ENCODE data around the gene GSTO2.

The GSTO2 gene

GRCh38 chr10:104300736-104301292 lies 31.8 kb downstream of the GSTO2 start:
- Histone ChIP-seq H3K27me3 (ENCODE audit: insufficient read depth, low read length, poor library complexity) (peaks cover 12% of the 10 kb centered on the region), H3K4me2 (ENCODE audit: insufficient read depth, low read length) (no peak overlapping the region), H2AFZ (ENCODE audit: low read depth, low read length) (no peak overlapping the region), H3K9me3 (ENCODE audit: insufficient read depth, low read length, severe bottlenecking) (no peaks in the 10 kb centered on the region), H4K20me1 (ENCODE audit: insufficient read depth, low read length) (no peaks in the 10 kb centered on the region), H3K4me3 (ENCODE audit: low read depth in 1 of 2, low read length in 2 of 2) (no peak overlapping the region), H3K4me1 (ENCODE audit: insufficient read depth, low read length) (0 out of 2 replicates have a peak, but pooled peaks cover 2% of the 10 kb centered on the region), H3K36me3 (ENCODE audit: insufficient read depth, low read length) (no peaks in the 10 kb centered on the region), H3K9ac (ENCODE audit: low read depth, low read length) (no peak overlapping the region), H3K27ac (ENCODE audit: low read length) (no peak overlapping the region), H3K79me2 (ENCODE audit: insufficient read depth, low read length) (no peaks in the 10 kb centered on the region)
- DNase-seq (no peak), ATAC-seq (ENCODE audit: insufficient read depth, low read depth) (peak; percentile 15; the same call in 1 of the 3 replicates)
- no peak for TF ChIP-seq CTCF (IDR thresholded peaks at IDR 0.05; ENCODE audit: borderline replicate concordance, extremely low read depth, low read length, poor library complexity, severe bottlenecking)
- TF ChIP-seq EZH2 (IDR thresholded peaks at IDR 0.05; ENCODE audit: borderline replicate concordance, low read depth, low read length, severe bottlenecking), result no peak

DNA sequence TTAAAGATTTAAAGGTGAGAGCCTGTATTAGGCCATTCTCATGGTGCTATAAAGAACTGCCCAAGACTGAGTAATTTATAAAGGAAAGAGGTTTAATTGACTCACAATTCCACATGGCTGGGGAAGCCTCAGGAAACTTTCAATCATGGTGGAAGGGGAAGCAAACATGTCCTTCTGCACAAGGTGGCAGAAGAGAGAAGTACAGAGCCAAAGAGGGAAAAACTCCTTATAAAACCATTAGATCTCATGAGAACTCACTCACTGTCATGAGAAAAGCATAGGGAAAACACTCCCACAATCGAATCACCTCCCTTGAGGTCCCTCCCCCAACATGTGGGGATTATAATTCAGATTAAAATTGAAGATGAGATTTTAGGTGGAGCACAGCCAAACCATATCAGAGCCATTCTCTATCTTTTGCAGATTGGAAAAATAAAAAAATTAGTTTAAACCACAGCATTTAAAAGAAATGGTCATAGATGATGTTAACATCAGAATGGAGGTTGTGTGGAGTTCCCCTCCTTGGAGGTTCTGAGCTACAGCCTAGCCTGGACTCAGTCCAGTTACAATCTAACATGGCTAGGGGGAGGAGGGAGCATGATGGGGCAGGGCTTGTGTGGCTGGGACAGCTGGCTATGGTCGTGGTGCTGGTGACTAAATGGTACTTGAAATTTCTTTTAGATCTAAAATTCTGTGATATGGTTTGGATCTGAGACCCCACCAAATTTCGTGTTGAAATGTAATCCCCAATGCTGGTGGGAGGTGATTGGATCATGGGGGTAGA lies 33.1 kb downstream of the GSTO2 start:
- DNase-seq (no peak), ATAC-seq (ENCODE audit: insufficient read depth, low read depth) (no peak)
- Histone ChIP-seq H3K79me2 (ENCODE audit: insufficient read depth, low read length) (no peaks in the 10 kb centered on the region), H3K9me3 (ENCODE audit: insufficient read depth, low read length, severe bottlenecking) (no peaks in the 10 kb centered on the region), H3K4me2 (ENCODE audit: insufficient read depth, low read length) (no peak overlapping the region), H3K9ac (ENCODE audit: low read depth, low read length) (no peak overlapping the region), H3K4me3 (ENCODE audit: low read depth in 1 of 2, low read length in 2 of 2) (no peak overlapping the region), H2AFZ (ENCODE audit: low read depth, low read length) (no peak overlapping the region), H3K36me3 (ENCODE audit: insufficient read depth, low read length) (no peaks in the 10 kb centered on the region), H3K27me3 (ENCODE audit: insufficient read depth, low read length, poor library complexity) (peaks cover 11% of the 10 kb centered on the region), H4K20me1 (ENCODE audit: insufficient read depth, low read length) (peaks cover 5% of the 10 kb centered on the region), H3K4me1 (ENCODE audit: insufficient read depth, low read length) (0 out of 2 replicates have a peak, but pooled peaks cover 2% of the 10 kb centered on the region), H3K27ac (ENCODE audit: low read length) (no peak overlapping the region)
- TF ChIP-seq CTCF (IDR thresholded peaks at IDR 0.05; ENCODE audit: borderline replicate concordance, extremely low read depth, low read length, poor library complexity, severe bottlenecking) (no peak), EZH2 (IDR thresholded peaks at IDR 0.05; ENCODE audit: borderline replicate concordance, low read depth, low read length, severe bottlenecking) (no peak)

- Histone ChIP-seq H2AFZ (ENCODE audit: low read depth, low read length) (no peak overlapping the region), H3K9ac (ENCODE audit: low read depth, low read length) (no peak overlapping the region), H3K27ac (ENCODE audit: low read length) (no peak overlapping the region), H3K4me3 (ENCODE audit: low read depth in 1 of 2, low read length in 2 of 2) (no peak overlapping the region), H3K4me2 (ENCODE audit: insufficient read depth, low read length) (no peak overlapping the region), H3K9me3 (ENCODE audit: insufficient read depth, low read length, severe bottlenecking) (no peaks in the 10 kb centered on the region), H3K4me1 (ENCODE audit: insufficient read depth, low read length) (0 out of 2 replicates have a peak, but pooled peaks cover 2% of the 10 kb centered on the region), H4K20me1 (ENCODE audit: insufficient read depth, low read length) (peaks cover 16% of the 10 kb centered on the region), H3K36me3 (ENCODE audit: insufficient read depth, low read length) (no peaks in the 10 kb centered on the region), H3K79me2 (ENCODE audit: insufficient read depth, low read length) (no peaks in the 10 kb centered on the region), H3K27me3 (ENCODE audit: insufficient read depth, low read length, poor library complexity) (peaks cover 5% of the 10 kb centered on the region)
- TF ChIP-seq CTCF (IDR thresholded peaks at IDR 0.05; ENCODE audit: borderline replicate concordance, extremely low read depth, low read length, poor library complexity, severe bottlenecking) (no peak), EZH2 (IDR thresholded peaks at IDR 0.05; ENCODE audit: borderline replicate concordance, low read depth, low read length, severe bottlenecking) (no peak)
- ATAC-seq (ENCODE audit: insufficient read depth, low read depth) (no peak), DNase-seq (no peak)
Measured at GRCh38 chr10:104303594-104304355, 34.8 kb downstream of the GSTO2 start.
